Endothelial cell (in vitro differentiated cells): ENCODE data around the gene NBEA. TPM values are rescaled to one million over a fixed set of nuclear protein-coding genes. Genes with fewer than 3 reads are reported as not detected.

Experiments
- DNase-seq: peaks from one replicate; pipeline ENCODE4 v3.0.0; 2021; ENCODE audit warnings: low spot score
- H3K27ac Mint-ChIP-seq: one replicate; pipeline ENCODE4 v1.8.0; 2021; ENCODE audit warnings: mixed read lengths, inconsistent platforms; ENCODE audit not compliant: unreplicated experiment
- H3K27me3 Mint-ChIP-seq: one replicate; pipeline ENCODE4 v1.8.0; 2021; ENCODE audit warnings: mild to moderate bottlenecking, moderate library complexity, mixed read lengths, inconsistent platforms; ENCODE audit not compliant: unreplicated experiment
- H3K36me3 Mint-ChIP-seq: one replicate; pipeline ENCODE4 v1.8.0; 2021; ENCODE audit warnings: mild to moderate bottlenecking, low read depth, mixed read lengths, inconsistent platforms; ENCODE audit not compliant: unreplicated experiment
- H3K4me1 Mint-ChIP-seq: one replicate; pipeline ENCODE4 v1.8.0; 2021; ENCODE audit warnings: mild to moderate bottlenecking, mixed read lengths, inconsistent platforms; ENCODE audit not compliant: unreplicated experiment
- H3K4me3 Mint-ChIP-seq: one replicate; pipeline ENCODE4 v1.8.0; 2021; ENCODE audit warnings: mild to moderate bottlenecking, mixed read lengths, inconsistent platforms; ENCODE audit not compliant: unreplicated experiment
- H3K9me3 Mint-ChIP-seq: one replicate; pipeline ENCODE4 v1.8.0; 2021; ENCODE audit warnings: mixed read lengths, inconsistent platforms; ENCODE audit not compliant: unreplicated experiment
- CTCF ChIP-seq: fragments of 200-600 bp; sonication (generic); IDR thresholded peaks from one replicate; pipeline ENCODE4 v1.5.0; 2021; ENCODE audit warnings: antibody characterized with exemption; ENCODE audit not compliant: unreplicated experiment
- total RNA-seq: library from RNA; stranded (reverse); fragmentation: NEBNext Ultra II Directional; extraction: Animal tissue kit (Norgen Biotek cat#: 25700); gene quantifications from one replicate; pipeline ENCODE4 v1.2.1, GENCODE V29; 2021; ENCODE audit not compliant: unreplicated experiment

The NBEA gene
- total RNA-seq, 1 donor from 2014 or later: 11.7 TPM

- no peaks in the 10 kb centered on the region for H3K27me3 Mint-ChIP-seq
- H3K27ac Mint-ChIP-seq: no peak overlapping the region
- no peaks in the 10 kb centered on the region for H3K4me1 Mint-ChIP-seq
- no peaks in the 10 kb centered on the region for H3K9me3 Mint-ChIP-seq
- TF ChIP-seq CTCF: no peak
- no peak for DNase-seq
- H3K36me3 Mint-ChIP-seq: no peaks in the 10 kb centered on the region
- H3K4me3 Mint-ChIP-seq: no peak overlapping the region
Measured at GRCh38 chr13:35365883-35366282, 423.8 kb downstream of the NBEA start.

- Mint-ChIP-seq H3K9me3 (no peaks in the 10 kb centered on the region), H3K4me3 (no peak overlapping the region), H3K27ac (no peak overlapping the region), H3K27me3 (peaks cover 5% of the 10 kb centered on the region), H3K4me1 (no peaks in the 10 kb centered on the region), H3K36me3 (peaks cover 9% of the 10 kb centered on the region)
- DNase-seq: no peak
- no peak for TF ChIP-seq CTCF
Measured at GRCh38 chr13:35367586-35367985, 425.5 kb downstream of the NBEA start.

GRCh38 chr13:35378939-35379338 is 436.9 kb downstream of the NBEA start:
- Mint-ChIP-seq H3K4me3 (no peak overlapping the region), H3K27me3 (no peaks in the 10 kb centered on the region), H3K27ac (no peak overlapping the region), H3K9me3 (no peaks in the 10 kb centered on the region), H3K4me1 (peaks cover 5% of the 10 kb centered on the region), H3K36me3 (no peaks in the 10 kb centered on the region)
- no peak for DNase-seq
- no peak for TF ChIP-seq CTCF

GRCh38 chr13:35379663-35380062 is 437.6 kb downstream of the NBEA start:
- no peaks in the 10 kb centered on the region for H3K9me3 Mint-ChIP-seq

GRCh38 chr13:35387682-35388250 is 445.7 kb downstream of the NBEA start:
- DNase-seq: no peak
- Mint-ChIP-seq H3K27me3 (no peaks in the 10 kb centered on the region), H3K4me1 (peaks cover 10% of the 10 kb centered on the region), H3K4me3 (no peak overlapping the region), H3K27ac (no peak overlapping the region), H3K9me3 (no peaks in the 10 kb centered on the region), H3K36me3 (no peaks in the 10 kb centered on the region)
- no peak for TF ChIP-seq CTCF

More at GRCh38 chr13:35379663-35380062, 437.6 kb downstream of the NBEA start:
- Mint-ChIP-seq H3K27ac (no peak overlapping the region), H3K27me3 (no peaks in the 10 kb centered on the region), H3K4me3 (no peak overlapping the region), H3K36me3 (no peaks in the 10 kb centered on the region), H3K4me1 (peaks cover 5% of the 10 kb centered on the region)
- DNase-seq: no peak
- TF ChIP-seq CTCF: no peak
